Osteoblast (primary cell): ENCODE results near the gene SEPTIN5. TPM values are rescaled to one million over a fixed set of nuclear protein-coding genes. Genes with fewer than 3 reads are reported as not detected.

Source experiments
- DNase-seq: peaks from one replicate; pipeline ENCODE4 v3.0.0; 2011; ENCODE audit warnings: low spot score, mixed read lengths; ENCODE audit not compliant: insufficient read length; ENCODE audit errors: missing footprints
- H2AFZ ChIP-seq: 2 replicates; pipeline ENCODE4 v1.6.0; 2011; ENCODE audit warnings: mild to moderate bottlenecking, low read length
- H3K27ac ChIP-seq: 2 replicates; pipeline ENCODE4 v1.5.1; 2011; ENCODE audit warnings: mild to moderate bottlenecking, low read depth, low read length, moderate library complexity
- H3K27me3 ChIP-seq: 2 replicates; pipeline ENCODE4 v1.6.0; 2012; ENCODE audit warnings: mild to moderate bottlenecking, control low read depth, inconsistent platforms, low read length, moderate library complexity; ENCODE audit not compliant: insufficient read depth
- H3K36me3 ChIP-seq: 2 replicates; pipeline ENCODE4 v1.5.1; 2011; ENCODE audit warnings: mild to moderate bottlenecking, low read length, control low read depth, moderate library complexity; ENCODE audit not compliant: insufficient read depth
- H3K4me1 ChIP-seq: 2 replicates; pipeline ENCODE4 v1.5.1; 2011; ENCODE audit warnings: mild to moderate bottlenecking, low read length, control low read depth, moderate library complexity; ENCODE audit not compliant: insufficient read depth
- H3K4me2 ChIP-seq: 2 replicates; pipeline ENCODE4 v1.6.0; 2011; ENCODE audit warnings: mild to moderate bottlenecking, low read length; ENCODE audit not compliant: insufficient read depth
- H3K4me3 ChIP-seq: fragments of 200-600 bp; sonication (generic); 3 replicates; pipeline ENCODE4 v1.5.1; 2012; ENCODE audit warnings: mild to moderate bottlenecking, low read length, inconsistent platforms; ENCODE audit not compliant: insufficient read depth
- H3K79me2 ChIP-seq: 2 replicates; pipeline ENCODE4 v1.6.0; 2012; ENCODE audit warnings: mild to moderate bottlenecking, low read length, control low read depth, inconsistent platforms; ENCODE audit not compliant: insufficient read depth
- H3K9me3 ChIP-seq: 2 replicates; pipeline ENCODE4 v1.5.1; 2011; ENCODE audit warnings: low read depth, low read length, control low read depth
- H4K20me1 ChIP-seq: 2 replicates; pipeline ENCODE4 v1.6.0; 2012; ENCODE audit warnings: mild to moderate bottlenecking, low read length, control low read depth; ENCODE audit not compliant: insufficient read depth
- CTCF ChIP-seq: IDR thresholded peaks from 2 replicates; pipeline ENCODE4 v1.5.1; 2011; ENCODE audit warnings: mild to moderate bottlenecking, low read depth, low read length, moderate library complexity; ENCODE audit errors: extremely low read depth
- total RNA-seq: library from RNA; depleted of rRNA; stranded (reverse); fragments of >200 nt; gene quantifications from 2 replicates; pipeline ENCODE4 v1.2.3, GENCODE V29; 2012

SEPTIN5 gene
- total RNA-seq, 1 donor: 14.5 TPM

GRCh38 chr22:19713650-19714311 lies 522 bp upstream of the SEPTIN5 start:
- H3K27ac ChIP-seq: no peak overlapping the region
- TF ChIP-seq CTCF: no peak
- H3K4me3 ChIP-seq: peak overlapping the region; percentile 64
- H3K4me1 ChIP-seq: peaks cover 4% of the 10 kb centered on the region
- no peaks in the 10 kb centered on the region for H3K36me3 ChIP-seq
- peak overlapping the region; percentile 65 for H3K4me2 ChIP-seq
- peak overlapping the region; percentile 65 for H2AFZ ChIP-seq
- H3K27me3 ChIP-seq: peaks cover 14% of the 10 kb centered on the region
- DNase-seq: peak; percentile 89
- no peaks in the 10 kb centered on the region for H3K79me2 ChIP-seq
- H3K9me3 ChIP-seq: no peaks in the 10 kb centered on the region
- H4K20me1 ChIP-seq: no peaks in the 10 kb centered on the region

- Histone ChIP-seq H3K4me1 (peaks cover 4% of the 10 kb centered on the region), H3K27ac (no peak overlapping the region), H4K20me1 (peaks cover 9% of the 10 kb centered on the region), H3K9me3 (no peaks in the 10 kb centered on the region), H3K36me3 (no peaks in the 10 kb centered on the region), H3K4me2 (peak overlapping the region; percentile 81), H2AFZ (no peak overlapping the region), H3K79me2 (no peaks in the 10 kb centered on the region), H3K27me3 (peaks cover 14% of the 10 kb centered on the region), H3K4me3 (peak overlapping the region; percentile 70)
- peak; percentile 72 for DNase-seq
- TF ChIP-seq CTCF: no peak
Observed at GRCh38 chr22:19715188-19715930, 1.1 kb downstream of the SEPTIN5 start.

- Histone ChIP-seq H3K27me3 (peaks cover 14% of the 10 kb centered on the region), H4K20me1 (peaks cover 9% of the 10 kb centered on the region), H3K4me3 (no peak overlapping the region), H3K4me1 (peaks cover 4% of the 10 kb centered on the region), H3K27ac (no peak overlapping the region), H2AFZ (no peak overlapping the region), H3K9me3 (no peaks in the 10 kb centered on the region), H3K4me2 (no peak overlapping the region), H3K36me3 (no peaks in the 10 kb centered on the region), H3K79me2 (no peaks in the 10 kb centered on the region)
- peak; percentile 80 for DNase-seq
- TF ChIP-seq CTCF: no peak
Observed at GRCh38 chr22:19716041-19716828, 1.9 kb downstream of the SEPTIN5 start.

GRCh38 chr22:19716829-19717105 lies 2.5 kb downstream of the SEPTIN5 start:
- DNase-seq: no peak
- H3K27ac ChIP-seq: no peak overlapping the region
- TF ChIP-seq CTCF: no peak
- peaks cover 4% of the 10 kb centered on the region for H3K4me1 ChIP-seq
- H3K9me3 ChIP-seq: no peaks in the 10 kb centered on the region
- no peak overlapping the region for H3K4me3 ChIP-seq
- no peak overlapping the region for H2AFZ ChIP-seq
- H3K27me3 ChIP-seq: peaks cover 14% of the 10 kb centered on the region
- peaks cover 9% of the 10 kb centered on the region for H4K20me1 ChIP-seq
- H3K4me2 ChIP-seq: no peak overlapping the region
- no peaks in the 10 kb centered on the region for H3K79me2 ChIP-seq
- no peaks in the 10 kb centered on the region for H3K36me3 ChIP-seq
